OCI-LY1 (cell line): ENCODE data around the gene CERS6.

Experiments
- CTCF ChIP-seq: fragments of 200-600 bp; sonication (generic), shearing (Covaris generic); IDR thresholded peaks from 2 replicates; pipeline ENCODE4 v1.5.1; 2017; ENCODE audit warnings: mild to moderate bottlenecking, antibody characterized with exemption, low read length, moderate library complexity, mixed read lengths
- EZH2 ChIP-seq: fragments of 200-600 bp; sonication (generic), shearing (Covaris generic); IDR thresholded peaks from 2 replicates; pipeline ENCODE4 v1.8.0; 2017; ENCODE audit warnings: borderline replicate concordance, mixed run types, mild to moderate bottlenecking, antibody characterized with exemption, low read length, moderate library complexity, mixed read lengths

GRCh38 chr2:168568476-168569267 is 112.6 kb downstream of the CERS6 start:
- TF ChIP-seq CTCF, result no peak
- TF ChIP-seq EZH2, result no peak
